CD4-positive, alpha-beta T cell treated with Interleukin-4 for 4 hours (primary cell): ENCODE measurements around the gene OTUB1.
"Not testable (repeated sequence)": the region's sequence is repeated elsewhere in the genome, so short reads cannot be mapped to it uniquely, and the experiment has no call there.

Experiments
- DNase-seq: peaks from one replicate; pipeline ENCODE4 v3.0.0-alpha.2; 2020

OTUB1 gene

GRCh38 chr11:64026575-64027205 is 40.5 kb downstream of the OTUB1 start:
- no peak for DNase-seq

GRCh38 chr11:64027651-64028397 is 41.6 kb downstream of the OTUB1 start:
- DNase-seq: no peak

- no peak for DNase-seq
Observed at GRCh38 chr11:64028398-64029115, 42.3 kb downstream of the OTUB1 start.

- no peak for DNase-seq
Observed at GRCh38 chr11:64029773-64030172, 43.5 kb downstream of the OTUB1 start.

GRCh38 chr11:64031001-64031400 is 44.8 kb downstream of the OTUB1 start:
- DNase-seq: no peak

DNA sequence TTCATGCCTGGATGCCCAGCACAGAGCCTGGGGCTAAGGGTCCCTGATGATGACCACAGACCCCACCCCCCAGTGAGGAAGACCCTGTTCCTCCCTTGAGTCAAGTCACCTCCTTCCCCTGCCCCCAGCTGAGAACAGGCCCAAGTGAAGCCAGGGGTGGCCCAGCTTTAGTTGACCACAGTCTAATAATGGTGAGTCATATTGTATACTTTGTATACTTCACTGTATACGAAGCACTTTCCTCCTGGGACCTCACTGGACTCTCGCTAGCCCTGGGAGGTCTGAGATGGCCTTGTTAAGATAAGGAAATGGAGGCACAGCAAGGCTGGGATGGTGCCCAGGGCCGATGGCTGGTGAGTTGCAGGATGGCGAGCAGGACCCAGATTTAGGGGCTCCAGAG is 45.8 kb downstream of the OTUB1 start:
- DNase-seq: no peak

DNA sequence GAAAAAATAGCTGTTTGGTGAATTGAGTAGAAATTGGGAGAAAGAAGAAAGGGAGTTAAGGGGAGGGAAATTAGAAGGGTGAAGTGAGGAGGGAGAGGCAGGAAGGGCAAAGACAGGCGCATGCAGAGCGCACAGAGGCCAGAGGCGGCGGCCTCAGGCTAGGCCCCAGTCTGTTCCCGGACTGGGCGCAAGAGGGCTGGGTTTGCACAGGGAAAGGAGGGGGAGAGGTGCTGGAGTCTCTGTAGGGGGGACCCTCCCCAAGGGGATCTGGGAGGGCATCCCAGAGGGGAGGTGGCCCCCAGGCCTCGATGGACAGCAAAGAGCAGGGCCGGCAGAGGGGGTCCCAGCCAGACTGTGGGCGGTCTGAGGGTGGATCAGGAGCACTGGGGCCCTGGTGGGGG is 48.2 kb downstream of the OTUB1 start:
- DNase-seq: no peak

- DNase-seq: no peak
Observed at GRCh38 chr11:64035081-64035524, 48.9 kb downstream of the OTUB1 start.

GRCh38 chr11:64035576-64035975 is 49.3 kb downstream of the OTUB1 start, which contains the start of gene FLRT1:
FLRT1 (plus strand) TSS chr11:64035931; CDS start chr11:64116268, 80,337 bp downstream.
- no peak for DNase-seq

- DNase-seq: no peak
Observed at GRCh38 chr11:64036087-64037026, 50.1 kb downstream of the OTUB1 start.

GRCh38 chr11:64037027-64037634 is 50.9 kb downstream of the OTUB1 start:
- no peak for DNase-seq

DNA sequence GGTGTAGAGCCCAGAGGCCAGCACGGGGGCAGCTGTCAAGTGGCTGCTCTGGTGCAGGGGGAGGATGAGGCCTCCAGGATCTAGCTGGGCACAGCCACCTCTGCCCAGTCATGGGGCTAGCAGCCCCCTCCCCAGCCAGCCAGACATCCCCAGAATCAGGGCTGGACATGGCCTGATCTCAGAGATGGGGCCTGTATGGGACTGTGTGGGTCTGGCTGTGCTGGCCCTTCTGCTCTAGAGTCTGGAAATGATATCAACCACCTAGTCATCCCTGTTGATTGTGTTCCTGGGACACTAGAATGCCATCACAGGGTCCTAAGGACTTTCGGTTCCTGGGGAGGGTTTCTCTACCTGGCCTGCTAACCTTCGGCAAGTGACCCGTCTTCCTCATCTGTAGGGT is 52.3 kb downstream of the OTUB1 start:
- DNase-seq: no peak

DNA sequence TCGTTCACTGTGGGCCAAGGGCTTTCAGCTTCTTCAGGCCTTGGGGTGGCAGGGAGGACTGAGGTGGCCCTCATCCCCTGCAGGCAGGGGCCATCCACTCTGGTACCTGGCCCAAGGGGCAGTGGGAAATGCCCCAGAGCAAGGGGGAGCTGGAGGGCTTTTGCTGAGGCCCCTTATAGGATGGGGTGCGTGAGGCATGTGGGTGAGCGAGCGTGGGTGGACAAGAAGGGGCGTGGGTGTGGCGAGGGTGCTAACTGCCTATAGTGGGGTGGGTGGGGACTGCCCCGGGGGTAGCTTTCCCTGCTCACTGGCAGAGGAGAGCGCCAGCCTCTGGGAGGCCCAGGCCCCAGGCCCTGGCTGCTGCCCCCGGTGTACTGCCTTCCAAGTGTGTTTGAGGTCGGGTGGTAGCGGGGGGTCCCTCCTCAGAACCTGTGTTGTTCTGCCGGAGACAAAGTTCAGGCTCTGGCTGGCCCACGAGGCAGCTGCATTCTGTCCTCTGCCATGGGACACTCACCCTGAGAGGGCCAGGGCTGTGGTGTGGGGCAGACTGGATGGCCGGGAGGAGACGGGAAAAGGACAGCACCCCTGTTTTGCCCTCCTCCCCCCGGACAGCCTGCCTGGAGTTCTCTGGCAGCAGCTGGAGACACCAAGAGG is 52.9 kb downstream of the OTUB1 start:
- DNase-seq: no peak

- DNase-seq: no peak
Observed at GRCh38 chr11:64040684-64041322, 54.6 kb downstream of the OTUB1 start.

DNA sequence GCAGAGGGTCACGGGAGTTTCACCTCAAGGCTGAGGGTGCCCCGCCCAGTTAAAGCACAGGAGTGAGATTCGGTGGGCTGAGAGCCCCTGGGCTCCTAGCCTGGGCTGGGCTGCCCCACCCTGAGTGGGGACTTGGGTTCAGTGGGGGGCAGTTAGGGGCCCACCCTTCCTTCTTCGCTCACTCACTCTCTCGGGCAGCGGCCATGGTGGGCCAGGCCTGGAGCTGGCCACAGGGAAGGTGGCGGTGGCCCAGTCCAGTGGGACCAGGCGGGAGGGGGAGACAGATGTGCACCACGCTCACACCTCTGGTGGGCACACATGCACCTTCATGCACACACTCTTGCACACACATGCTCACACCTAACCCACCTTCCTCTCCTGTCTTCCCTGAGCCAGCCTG is 55.6 kb downstream of the OTUB1 start:
- DNase-seq: no peak

- DNase-seq: no peak
Observed at GRCh38 chr11:64042301-64042700, 56.1 kb downstream of the OTUB1 start.

DNA sequence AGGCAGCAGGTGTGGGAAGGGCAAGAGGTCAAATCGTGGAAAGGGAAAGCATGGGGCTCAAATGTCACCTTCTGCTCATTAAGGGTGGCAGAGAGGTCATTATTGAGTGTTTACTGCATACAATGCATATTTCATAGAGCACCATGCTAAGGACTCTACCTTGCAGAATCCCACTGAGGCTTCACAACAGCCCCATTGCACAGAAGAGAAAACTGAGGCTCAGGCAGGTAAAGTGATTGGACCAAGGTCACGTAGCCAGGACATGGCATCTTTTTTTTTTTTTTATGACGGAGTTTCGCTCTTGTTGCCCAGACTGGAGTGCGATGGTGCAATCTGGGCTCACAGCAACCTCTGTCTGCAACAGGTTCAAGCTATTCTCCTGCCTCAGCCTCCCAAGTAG is 57.3 kb downstream of the OTUB1 start:
- no peak for DNase-seq

DNA sequence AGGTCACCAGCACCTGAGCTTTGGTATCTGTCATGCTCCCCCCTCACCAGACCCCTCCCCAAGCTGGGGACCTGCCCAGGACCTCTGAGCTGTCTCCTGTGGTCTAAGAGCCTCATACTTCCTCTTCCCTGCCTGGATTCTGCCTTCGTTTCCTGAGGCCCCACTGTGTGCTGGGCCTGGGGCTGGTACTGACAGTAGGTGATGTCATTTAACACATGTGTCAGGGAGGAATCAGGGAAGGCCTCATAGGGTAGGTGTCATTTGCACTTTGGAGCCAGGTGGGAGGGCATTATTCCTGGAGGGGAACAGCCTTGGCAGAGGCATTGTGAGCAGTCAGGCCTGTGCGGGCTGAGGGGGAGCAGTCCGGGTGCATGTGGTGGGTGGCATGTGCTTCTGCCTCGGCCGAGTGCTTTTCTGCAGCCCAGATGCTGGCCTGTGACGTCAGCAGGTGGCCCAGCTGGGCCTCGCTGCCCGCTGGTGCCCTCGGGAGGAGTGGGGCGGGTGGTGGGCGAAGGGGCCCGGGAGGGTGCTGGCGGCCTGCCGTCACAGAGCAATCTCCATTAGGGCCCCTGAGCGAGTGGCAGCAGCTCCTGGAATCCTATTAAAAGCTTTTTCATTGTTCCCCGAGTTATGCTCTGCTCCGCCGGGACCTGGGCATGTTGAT is 58.6 kb downstream of the OTUB1 start:
- DNase-seq: no peak

- no peak for DNase-seq
Observed at GRCh38 chr11:64045700-64046099, 59.5 kb downstream of the OTUB1 start.

- DNase-seq: not testable (repeated sequence)
Observed at GRCh38 chr11:64047373-64047772, 61.1 kb downstream of the OTUB1 start.
